ENCODE data around the gene ATG16L2.
"Not testable (repeated sequence)": the region's sequence is repeated elsewhere in the genome, so short reads cannot be mapped to it uniquely, and the experiment has no call there.

ATG16L2 gene

DNA sequence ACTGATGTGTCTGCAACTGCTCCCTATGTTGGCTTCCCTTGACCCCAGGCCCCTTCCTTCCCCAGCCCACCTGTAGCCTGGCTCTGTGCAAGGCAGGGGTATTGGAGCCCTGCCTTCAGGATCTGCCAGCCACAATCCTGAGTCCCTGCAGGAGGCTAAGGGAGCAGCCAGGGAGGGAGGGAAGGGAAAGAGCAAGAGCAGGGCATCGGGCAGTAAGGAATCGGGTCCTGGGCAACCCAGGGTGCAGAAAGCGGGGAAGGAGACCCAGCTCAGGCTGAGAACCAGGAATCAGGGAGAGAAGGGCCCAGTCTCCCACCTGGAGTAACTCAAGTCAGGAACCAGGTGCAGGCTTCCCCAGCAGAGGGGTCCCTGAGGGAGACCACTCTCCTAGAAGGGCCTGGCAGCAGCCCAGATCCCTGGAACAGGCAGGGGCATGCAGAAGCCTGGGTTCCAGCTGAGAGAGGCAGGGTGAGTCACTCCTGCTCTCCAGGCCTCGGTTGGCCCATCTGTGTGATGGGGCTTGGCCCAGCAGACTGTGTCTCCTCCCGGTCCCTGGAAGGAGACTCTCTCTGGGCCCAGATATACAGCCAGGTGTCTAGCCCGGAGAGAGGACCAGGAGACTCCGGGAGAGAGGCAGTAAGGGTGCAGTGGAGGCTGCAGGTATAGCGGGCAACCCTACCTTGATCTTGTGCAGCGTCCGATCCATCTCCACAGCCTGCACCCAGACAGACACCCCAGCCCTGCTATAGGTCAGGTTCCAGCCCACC is 33.7 kb upstream of the ATG16L2 start:
- no peak for DNase-seq

DNA sequence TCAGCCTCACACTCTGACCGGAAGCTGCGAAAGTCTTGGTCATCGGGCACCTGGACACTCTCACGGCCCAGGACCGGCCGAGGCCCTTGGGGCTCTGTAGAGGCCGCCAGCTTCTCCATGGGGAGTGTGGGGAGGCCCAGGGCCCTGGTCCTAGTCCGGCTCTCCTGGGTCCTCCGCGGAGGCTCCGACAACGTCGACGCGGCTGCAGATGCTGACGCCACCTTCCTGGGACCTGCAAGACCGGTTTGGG is 33.2 kb upstream of the ATG16L2 start:
- no peak for DNase-seq

DNA sequence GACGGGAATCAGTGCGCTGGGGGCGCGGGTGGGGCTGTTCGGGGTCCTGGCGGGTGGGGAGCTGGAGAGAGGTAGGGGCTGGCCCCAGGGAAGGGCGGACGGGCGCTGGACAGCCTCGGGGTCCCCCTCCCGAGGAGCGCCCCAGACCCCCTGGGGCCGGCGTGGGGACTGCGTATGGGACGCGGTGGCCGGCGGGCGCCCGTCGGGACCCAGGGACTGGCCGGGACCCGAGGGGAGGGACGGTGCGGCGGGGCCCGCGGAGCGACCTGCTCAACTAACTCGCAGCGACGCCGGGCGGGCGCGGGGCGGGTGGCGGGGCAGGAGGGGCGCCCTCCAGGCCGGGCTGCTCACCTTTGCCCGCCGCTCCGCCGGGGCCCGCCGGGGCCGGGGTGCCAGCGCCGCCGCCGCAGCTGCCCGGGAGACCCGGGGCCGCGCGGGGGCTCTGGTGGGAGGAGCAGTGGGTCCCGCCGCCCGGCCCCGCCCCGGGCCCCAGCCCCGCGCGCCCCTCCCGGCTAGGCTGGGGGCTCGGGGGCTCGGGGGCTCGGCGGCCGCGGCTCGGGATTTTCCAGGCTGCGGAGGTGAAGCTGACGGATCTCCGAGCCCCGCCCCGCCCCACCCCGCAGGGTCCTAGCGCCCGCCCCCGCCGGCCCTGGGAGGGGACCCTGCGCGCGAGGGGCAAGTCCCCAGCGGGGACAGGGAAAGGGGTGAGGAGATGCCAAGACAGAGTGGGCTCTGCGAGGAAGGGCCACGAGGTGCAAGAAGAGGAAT is 32.7 kb upstream of the ATG16L2 start:
- peak in 1 of 2 experiments; percentile 20 for DNase-seq

DNA sequence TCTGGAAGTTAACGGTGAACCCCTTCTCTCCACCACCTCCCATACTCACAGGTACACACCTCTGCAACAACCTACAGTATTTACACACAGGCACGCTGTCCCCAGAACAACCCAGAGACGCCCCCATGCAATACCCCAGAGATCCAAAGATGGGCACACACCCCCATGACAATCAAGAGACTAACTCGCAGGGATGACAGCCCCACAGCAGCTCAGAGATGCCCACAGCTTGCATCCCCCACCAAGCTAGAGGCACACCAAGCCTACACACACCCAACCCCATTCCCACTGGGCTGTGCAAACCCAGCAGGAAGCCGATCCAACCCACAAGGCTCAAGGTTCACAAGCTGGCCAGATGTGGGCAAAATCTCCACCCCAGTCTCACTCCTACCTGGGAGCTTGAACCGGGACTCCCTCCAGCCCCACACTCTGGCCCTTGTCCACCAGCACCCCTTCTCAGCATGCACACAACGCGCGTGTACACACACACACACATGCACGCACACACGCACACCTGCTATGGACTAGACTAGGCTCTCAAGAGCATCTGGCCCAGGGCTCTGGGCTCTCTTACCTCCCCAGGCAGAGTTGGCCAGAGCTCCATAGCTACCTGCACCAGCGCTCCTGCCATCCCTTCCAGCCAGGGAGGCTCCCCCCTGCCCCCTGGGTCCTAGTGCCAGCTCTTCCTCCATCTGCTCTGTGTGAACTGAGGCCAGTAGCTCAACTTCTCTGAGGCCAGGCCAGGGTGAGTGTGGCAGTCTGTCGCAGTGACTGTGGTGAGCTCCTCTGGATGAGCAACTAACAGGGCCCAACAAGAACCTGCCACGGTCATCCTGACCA is 31.9 kb upstream of the ATG16L2 start:
- peak in 1 of 2 experiments; percentile 78 for DNase-seq

DNA sequence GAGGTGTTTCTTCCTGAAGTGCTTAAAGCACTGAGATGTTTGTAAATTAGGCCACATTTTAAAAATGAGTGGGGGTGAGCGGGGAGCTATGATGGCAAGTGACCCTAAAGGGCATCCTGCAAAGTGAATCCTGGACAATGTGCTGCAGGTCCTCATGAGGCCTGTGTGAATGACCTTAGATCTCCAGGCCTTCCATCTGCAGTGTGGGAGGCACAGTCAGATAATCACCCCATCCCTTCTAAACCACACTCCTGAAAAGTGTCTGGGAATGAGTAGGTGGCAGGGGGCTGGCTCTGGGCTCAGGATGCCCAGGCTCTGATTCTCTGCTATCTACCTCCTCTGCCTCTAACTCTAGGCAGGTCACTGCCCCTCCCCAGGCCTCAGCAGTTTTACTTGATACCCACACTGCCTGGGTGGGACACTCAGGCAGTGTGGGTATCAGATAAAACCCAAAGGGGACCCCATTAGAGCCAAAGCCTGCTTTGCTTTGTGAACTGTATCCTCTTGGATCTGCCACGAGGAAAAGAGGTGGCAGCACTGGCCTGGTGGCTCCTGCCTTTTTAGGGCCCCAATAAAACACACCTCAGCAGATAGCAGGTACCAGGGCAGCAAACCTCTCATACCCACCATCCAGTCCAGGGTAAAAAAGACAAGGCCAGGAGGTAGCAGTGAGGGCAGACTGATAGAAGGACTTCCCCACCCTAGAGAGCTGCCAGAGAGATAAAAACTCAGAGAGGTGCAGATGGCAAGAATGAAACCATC is 30.9 kb upstream of the ATG16L2 start:
- DNase-seq = no peak

DNA sequence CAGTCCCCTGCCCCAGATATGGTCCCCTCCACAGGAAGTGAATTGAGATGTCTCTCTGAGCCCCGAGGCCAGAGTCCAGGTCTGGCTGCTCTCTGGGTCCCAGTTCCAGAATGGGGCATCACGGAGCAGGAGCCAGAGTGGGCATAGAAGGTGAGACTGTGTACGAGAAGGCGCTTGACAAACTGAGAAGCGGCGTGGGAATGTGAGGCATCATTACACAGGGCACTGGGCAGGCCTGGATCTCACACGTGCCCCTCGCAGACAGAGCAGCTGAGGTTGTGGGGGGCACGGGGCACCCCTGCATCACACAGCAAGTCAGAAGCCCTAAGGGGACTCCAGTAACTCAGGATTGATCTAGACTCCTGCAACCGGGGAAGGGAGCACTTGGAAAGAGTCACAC is 29.5 kb upstream of the ATG16L2 start:
- DNase-seq = no peak

DNA sequence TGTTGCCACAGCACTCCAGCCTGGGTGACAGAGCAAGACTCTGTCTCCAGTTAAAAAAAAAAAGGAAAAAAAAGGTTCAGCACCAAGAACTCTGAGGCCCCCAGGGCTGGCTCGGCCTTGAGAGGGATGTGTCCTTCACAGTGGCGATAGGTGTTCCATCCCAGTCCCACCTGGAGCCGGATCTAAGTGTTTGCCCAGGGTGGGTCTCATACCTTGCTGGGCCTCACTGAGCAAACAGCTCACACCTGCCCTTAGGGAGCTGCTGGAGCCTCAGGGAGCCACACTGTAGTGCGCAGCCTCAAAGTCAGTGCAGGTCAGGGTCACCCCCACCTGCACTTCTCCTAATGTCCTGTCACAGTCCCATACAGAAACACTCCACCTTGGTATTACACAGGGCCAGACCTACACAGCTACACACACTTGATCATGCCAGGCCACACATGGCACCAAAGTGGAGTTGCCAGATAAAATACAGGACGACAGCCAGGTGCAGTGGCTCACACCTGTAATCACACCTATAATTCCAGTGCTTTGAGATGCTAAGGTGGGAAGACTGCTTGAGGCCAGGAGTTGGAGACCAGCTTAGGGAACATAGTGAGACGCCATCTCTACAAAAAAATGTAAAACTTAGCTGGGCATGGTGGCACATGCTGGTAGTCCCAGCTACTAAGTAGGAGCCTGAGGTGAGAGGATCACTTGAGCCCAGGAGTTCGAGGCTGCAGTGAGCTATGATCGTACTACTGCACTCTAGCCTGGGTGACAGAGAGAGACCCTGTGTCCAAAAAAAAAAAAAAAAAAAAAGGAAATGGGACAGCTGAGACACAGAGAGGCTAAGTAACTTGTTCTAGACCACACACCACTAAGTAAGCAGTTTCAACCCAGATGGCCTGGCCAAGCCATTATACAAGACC is 27.7 kb upstream of the ATG16L2 start:
- no peak for DNase-seq

DNA sequence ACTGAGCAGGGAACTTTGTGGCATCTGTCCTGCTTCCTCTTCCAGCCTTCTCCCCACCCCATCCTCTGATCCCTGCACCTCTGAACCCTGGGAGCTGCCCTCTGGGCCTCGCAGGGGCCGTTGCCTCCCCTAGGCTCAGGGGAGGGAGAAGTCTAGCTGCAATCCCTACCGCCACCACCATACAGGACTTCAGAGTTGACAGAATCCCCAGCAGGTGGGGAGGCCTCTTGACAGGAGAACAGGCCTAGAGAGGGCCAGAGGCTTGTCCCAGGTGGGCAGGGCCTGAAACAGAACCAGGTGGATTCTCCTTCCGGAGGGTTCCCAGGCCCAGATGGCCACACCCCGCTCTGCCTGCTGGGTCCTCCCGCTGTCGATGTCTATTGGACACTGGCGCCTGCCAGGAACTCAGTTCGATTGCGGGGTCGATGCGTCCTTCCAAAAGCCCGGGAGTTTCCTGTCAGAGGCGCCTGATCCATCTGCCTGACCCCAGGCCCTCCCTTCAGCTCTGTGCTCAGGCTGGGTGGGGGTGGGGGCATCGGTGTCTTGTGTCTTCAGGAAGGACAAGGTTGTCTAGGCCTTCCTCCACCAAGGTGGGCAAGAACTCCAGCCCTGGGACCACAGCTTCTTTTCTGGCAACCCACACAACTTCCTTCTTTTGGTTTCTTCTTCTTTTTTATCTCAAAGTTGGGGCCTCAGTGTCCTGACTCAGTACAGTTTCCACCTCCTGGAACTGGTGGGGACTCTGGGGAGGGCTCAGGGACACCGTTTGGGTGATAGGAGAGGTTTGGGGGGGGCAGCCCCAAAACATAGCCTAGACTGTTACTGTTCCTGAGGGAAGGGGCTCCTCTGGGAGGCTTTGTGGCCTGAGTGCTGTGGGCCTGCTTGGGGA is 26.8 kb upstream of the ATG16L2 start:
- DNase-seq = no peak

DNA sequence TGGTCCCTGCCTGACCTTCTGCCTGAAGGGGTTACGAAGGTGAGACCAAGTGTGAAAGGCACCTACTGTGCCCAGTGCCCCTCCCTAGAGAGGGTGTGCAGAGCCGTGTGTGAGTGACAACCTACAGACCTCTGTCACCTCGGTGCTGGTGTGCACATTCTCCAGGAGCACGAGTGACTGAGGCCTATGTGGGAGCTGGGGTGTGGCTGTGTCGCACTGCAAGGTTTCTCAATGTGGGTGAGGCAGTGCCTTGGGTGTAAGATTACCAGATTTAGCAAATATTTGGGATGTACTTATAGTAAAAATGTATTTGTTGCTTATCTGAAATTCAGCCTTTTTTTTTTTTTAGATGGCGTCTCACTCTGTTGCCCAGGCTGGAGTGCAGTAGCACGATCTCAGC is 26.0 kb upstream of the ATG16L2 start:
- DNase-seq = no peak

DNA sequence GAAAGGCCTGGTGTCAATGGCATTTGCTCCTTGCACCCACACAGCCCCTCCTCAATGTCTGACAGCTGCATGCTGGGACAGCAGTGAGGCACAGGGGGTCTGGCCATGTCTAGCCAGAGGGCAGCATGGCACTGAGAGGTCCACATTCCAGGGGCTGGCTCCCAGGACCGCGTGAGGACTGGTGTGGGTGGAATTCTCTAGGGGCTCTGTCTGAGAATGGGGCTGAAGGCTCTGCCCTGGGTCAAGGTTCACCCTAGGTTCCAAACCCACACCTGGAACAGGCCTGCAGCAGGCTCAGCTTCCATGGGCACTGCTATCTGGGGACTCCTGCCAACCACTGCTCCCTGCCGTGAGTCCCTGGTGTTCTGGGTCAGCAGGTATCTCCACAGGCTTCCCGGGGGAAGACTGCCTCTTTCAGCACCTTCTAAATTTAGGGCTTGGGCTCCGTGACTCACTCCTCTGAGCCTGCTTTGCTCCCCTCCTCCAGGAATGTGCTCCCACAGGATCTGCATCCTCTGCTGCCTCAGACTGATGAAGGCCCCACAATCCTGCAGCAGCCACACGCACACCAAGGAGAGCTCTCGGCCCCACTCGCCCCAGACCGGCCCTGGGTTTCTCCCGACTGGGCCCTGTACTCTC is 24.6 kb upstream of the ATG16L2 start:
- no peak for DNase-seq

DNA sequence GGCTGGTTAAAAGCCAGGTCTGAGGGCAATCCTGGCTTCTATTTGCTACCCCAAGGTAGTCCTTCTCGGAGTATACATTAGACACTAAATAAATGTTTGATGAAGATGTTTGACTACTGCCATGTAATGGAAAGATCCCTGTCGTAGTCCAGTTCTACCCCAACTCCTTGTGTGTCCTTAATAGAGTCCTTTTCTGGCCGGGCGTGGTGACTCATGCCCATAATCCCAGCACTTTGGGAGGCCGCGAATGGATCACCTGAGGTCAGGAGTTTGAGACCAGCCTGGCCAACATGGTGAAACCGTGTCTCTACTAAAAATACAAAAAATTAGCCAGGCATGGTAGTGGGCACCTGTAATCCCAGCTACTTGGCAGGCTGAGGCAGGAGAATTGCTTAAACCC is 23.0 kb upstream of the ATG16L2 start:
- not testable (repeated sequence) for DNase-seq

DNA sequence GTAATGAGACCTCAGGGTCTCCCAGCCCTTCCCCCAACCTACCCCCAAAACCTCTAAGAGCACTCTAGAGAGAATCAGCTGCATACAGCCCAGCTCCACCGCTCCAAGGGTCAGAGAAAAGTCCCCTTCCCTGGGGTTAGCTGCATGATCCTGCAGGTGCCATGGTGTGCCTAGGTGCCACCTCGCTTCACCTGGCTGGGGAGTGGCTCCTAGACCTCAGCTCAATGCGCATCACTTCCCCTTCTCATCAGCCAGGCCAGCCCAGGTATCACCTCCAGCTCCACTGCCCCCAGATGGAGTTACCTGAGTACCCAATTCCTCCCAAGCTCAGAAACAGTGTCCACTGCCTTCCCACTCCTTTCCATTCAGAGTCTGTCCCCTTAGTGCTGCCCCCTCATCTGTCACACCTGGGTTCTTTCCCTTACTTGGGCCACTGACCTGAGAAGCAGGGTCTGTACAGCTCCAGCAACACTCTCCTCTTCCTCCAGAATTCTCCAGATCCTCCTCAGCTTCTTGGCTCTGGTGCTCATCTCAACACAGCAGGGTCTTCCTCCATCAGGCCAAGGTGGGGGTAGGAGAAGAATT is 21.7 kb upstream of the ATG16L2 start:
- DNase-seq = no peak

DNA sequence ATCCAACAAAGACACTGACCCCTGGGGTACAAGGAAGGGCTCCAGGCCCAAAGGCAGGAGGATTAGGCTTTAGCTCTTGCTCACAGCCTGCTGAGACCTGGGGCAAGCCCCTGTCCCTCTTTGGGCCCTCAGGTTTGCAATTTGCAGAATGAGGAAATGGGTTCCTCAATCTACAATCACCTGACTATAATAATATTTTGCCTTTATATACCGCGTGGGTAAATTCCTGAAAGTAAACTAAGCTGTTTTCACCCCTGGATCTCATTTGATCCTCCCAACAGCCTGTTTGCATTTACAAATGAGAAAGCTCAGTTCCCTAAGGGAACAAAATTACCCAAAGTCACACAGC is 21.2 kb upstream of the ATG16L2 start:
- no peak for DNase-seq

DNA sequence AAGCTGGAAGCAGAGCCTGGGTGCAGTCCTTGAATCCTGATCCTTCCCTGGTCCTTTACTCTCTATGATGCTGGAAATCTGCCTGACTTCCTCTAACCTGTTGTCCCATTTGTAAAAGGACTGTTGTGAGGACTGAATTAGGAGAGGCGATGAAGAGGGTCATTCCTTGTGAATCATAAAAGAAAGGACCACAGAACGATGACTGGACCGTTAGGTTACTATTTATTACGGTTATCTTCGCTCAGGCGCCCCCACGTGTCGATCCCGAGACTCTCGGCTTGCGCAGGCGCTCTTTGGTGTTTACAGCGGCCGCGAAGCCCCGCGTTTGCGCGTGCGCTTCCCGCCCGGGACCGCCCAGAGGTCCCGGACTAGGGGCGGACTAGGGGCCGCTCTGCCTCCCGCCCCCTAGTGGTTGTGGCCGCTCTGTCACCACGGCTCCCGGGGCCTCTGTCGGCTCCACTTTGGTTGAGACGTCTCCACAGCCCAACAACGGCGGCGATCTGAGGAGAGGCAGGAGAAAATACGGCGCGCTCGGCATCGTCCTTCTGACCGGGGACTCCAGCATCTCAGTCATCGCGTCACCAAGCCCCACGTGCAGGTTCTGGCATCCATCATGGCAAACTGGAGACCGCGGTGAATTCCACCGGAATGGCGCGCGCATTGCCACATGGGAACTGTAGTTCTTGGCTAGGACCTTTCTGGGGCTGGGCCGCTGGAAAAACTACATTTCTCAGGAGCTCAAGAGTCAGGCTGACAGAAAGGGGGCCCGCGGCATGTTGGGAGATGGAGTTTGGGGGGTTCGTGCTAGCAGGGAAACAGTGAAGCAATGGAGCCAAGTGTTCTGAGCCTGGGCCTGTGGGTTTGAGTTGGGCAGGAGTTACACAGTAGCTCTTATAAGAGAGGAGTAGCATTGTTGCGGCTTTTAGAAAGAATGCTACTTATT is 20.5 kb upstream of the ATG16L2 start, which contains the start of gene STARD10:
TSS of gene STARD10 (minus strand) at position 623 of the 943 bp plus-strand sequence. CDS start 12,866 bp downstream, outside the sequence.
- DNase-seq = peak; percentile 81 to 93

DNA sequence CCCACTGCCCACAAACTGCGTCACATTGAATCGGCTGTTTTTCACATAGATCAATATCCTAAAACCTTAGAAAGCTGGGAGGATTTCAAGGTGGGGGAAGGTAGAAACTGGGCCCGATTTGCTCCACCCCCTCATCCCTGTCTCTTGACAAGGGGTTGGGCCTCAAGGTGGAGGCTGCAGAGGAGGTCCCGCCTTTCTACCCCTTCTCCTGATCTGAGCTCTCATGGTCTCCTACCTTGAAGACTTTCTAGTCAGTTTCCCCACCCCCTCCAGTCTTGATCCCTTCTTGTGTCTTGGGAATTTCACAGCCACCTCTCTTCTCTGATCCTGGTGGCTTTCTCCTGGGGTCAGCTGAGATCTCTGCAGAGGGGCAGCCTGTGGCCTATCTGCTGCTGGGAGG is 15.8 kb upstream of the ATG16L2 start:
- no peak for DNase-seq

DNA sequence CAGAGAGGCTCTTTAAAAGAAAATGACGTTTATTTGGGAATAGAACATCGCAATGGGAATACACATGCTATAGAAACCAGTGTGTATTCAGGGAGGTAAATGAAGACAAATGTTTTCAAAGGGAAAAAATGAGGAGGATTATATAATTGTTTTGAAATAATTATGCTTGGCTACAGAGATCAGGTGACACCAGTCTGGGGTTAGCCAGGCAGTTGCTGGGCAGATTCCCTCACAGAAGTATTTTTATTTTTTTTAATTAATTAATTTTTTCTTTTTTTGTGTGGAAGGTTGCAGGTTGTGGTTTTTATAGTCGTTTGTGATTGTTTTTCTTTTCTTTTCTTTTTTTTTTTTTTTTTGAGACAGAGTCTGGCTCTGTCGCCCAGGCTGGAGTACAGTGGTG is 14.8 kb upstream of the ATG16L2 start:
- no peak for DNase-seq

DNA sequence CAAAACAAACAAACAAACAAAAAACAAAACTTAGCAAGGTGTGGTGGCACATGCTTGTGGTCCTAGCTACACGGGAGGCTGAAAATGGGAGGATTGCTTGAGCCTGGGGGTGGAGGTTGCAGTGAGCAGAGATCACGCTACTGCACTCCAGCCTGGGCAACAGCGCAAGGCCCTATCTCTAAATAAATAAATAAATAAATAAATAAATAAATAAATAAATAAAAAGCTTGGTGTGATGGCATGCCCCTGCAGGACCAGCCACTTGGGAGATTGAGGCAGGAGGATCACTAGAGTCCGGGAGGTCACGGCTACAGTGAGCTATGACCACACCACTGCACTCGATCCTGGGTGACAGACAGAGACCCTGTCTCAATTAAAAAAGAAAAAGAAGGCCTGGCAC is 11.4 kb upstream of the ATG16L2 start:
- DNase-seq = no peak

DNA sequence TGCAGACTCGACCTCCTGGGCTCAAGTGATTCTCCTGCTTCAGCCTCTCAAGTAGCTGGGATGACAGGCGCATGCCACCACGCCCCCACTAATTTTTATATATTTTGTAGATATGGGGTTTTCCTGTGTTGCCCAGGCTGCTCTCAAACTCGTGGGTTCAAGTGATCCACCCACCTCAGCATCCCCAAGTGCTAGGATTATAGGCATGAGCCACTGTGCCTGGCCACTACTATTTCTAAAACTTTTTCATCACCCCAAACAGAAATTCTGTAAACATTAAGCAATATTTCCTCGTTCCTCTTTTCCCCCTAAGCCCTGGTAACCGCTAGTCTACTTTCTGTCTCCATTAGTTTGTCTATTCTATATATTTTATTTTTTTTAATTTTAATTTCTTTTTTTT is 9.0 kb upstream of the ATG16L2 start:
- DNase-seq = no peak

DNA sequence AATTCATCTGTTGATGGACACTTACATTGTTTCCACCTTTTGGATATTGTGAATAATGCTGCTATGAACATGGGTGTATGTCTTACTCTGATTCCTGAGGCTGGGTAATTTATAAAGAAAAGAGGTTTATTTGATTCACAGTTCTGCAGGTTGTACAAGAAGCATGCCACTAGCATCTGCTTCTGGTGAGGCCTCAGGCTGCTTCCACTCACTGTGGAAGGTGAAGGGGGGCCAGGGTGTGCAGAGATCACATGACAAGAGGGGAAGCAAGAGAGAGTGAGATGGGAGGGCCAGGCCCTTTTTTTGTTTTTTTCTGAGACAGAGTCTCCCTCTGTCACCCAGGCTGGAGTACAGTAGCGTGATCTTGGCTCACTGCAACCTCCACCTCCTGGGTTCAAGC is 7.8 kb upstream of the ATG16L2 start:
- DNase-seq = not testable (repeated sequence)
